BJ (cell line): ENCODE measurements around the gene LYRM9. TPM values are rescaled to one million over a fixed set of nuclear protein-coding genes. Genes with fewer than 3 reads are reported as not detected.
"Not testable (repeated sequence)": the region's sequence is repeated elsewhere in the genome, so short reads cannot be mapped to it uniquely, and the experiment has no call there.

ENCODE experiments used
- CTCF ChIA-PET: fragments of 350-600 bp; formaldehyde crosslinking; extraction: SDS; loops from one replicate; lab custom pipeline; 2021; ENCODE audit warnings: antibody characterized with exemption, inconsistent platforms; lab: Yijun Ruan, JAX
- POLR2A ChIA-PET: fragments of 300-600 bp; sonication (Branson Sonifier 250); formaldehyde crosslinking; extraction: SDS; loops from one replicate; lab custom pipeline; 2021; ENCODE audit warnings: antibody characterized with exemption; lab: Charles Lee
- DNase-seq: peaks from one replicate; pipeline ENCODE4 v3.0.0-alpha.2; 2011; ENCODE audit warnings: low read depth
- H3K27me3 ChIP-seq: 2 replicates; pipeline ENCODE4 v1.6.0; 2011; ENCODE audit warnings: low read length; ENCODE audit not compliant: control insufficient read depth, insufficient read depth
- H3K36me3 ChIP-seq: 2 replicates; pipeline ENCODE4 v1.5.1; 2011; ENCODE audit warnings: low read length; ENCODE audit not compliant: control insufficient read depth, insufficient read depth
- H3K4me3 ChIP-seq: 2 replicates; pipeline ENCODE4 v1.5.1; 2011; ENCODE audit warnings: low read depth, mild to moderate bottlenecking, control low read depth, low read length
- CTCF ChIP-seq: IDR thresholded peaks from 2 replicates; pipeline ENCODE4 v1.5.1; 2011; ENCODE audit warnings: low read depth, mild to moderate bottlenecking, control low read depth, inconsistent platforms, low read length, moderate library complexity; ENCODE audit not compliant: insufficient read depth
- polyA plus RNA-seq: library from polyadenylated mRNA; depleted of rRNA; stranded (reverse); fragments of >200 nt; gene quantifications from 2 replicates; pipeline ENCODE4 v1.2.3, GENCODE V29; 2011; rRNA removed

The LYRM9 gene
- polyA plus RNA-seq, 1 experiment: 7.0 TPM

- H3K4me3 ChIP-seq, DNase-seq, H3K27me3 ChIP-seq, CTCF ChIA-PET, POLR2A ChIA-PET, H3K36me3 ChIP-seq: not testable (repeated sequence)
Observed at GRCh38 chr17:27837769-27838168, 55.4 kb downstream of the LYRM9 start.

GRCh38 chr17:27836651-27837050, 56.5 kb downstream of the LYRM9 start:
- no peak for TF ChIP-seq CTCF
- Histone ChIP-seq H3K27me3 (0 out of 2 replicates have a peak, but pooled peaks cover 1% of the 10 kb centered on the region), H3K36me3 (no peaks in the 10 kb centered on the region), H3K4me3 (no peak overlapping the region)
- ChIA-PET CTCF (interaction anchor here (0.8 to 2.9 kb wide), 2 partner anchors 32 to 43 kb away, joined by 3 to 11 read pairs; no protein-coding TSS in a partner anchor), POLR2A (no interaction called here)
- DNase-seq: no peak

GRCh38 chr17:27834571-27834970, 58.6 kb downstream of the LYRM9 start:
- CTCF ChIA-PET: interaction anchor here (0.7 to 2.9 kb wide), 6 partner anchors 9 to 45 kb away, joined by 3 to 11 read pairs (median 3); no protein-coding TSS in a partner anchor

GRCh38 chr17:27832831-27833230, 60.3 kb downstream of the LYRM9 start:
- ChIA-PET CTCF (interaction anchor here (2.0 kb wide), 1 partner anchor 28 kb away, joined by 8 read pairs; no protein-coding TSS in a partner anchor), POLR2A (no interaction called here)
- Histone ChIP-seq H3K27me3 (0 out of 2 replicates have a peak, but pooled peaks cover 1% of the 10 kb centered on the region), H3K36me3 (no peaks in the 10 kb centered on the region), H3K4me3 (no peak overlapping the region)
- TF ChIP-seq CTCF: no peak
- DNase-seq: no peak

More at GRCh38 chr17:27834571-27834970, 58.6 kb downstream of the LYRM9 start:
- Histone ChIP-seq H3K4me3 (no peak overlapping the region), H3K36me3 (no peaks in the 10 kb centered on the region), H3K27me3 (0 out of 2 replicates have a peak, but pooled peaks cover 1% of the 10 kb centered on the region)
- TF ChIP-seq CTCF: no peak
- DNase-seq: no peak
- POLR2A ChIA-PET: no interaction called here

GRCh38 chr17:27829888-27830287, 63.3 kb downstream of the LYRM9 start:
- POLR2A ChIA-PET, CTCF ChIA-PET, DNase-seq: not testable (repeated sequence)

GRCh38 chr17:27829143-27829711, 63.9 kb downstream of the LYRM9 start:
- CTCF ChIA-PET: not testable (repeated sequence)

More at GRCh38 chr17:27829888-27830287, 63.3 kb downstream of the LYRM9 start:
- H3K4me3 ChIP-seq, H3K36me3 ChIP-seq, H3K27me3 ChIP-seq: not testable (repeated sequence)

More at GRCh38 chr17:27829143-27829711, 63.9 kb downstream of the LYRM9 start:
- POLR2A ChIA-PET, DNase-seq, H3K36me3 ChIP-seq, H3K4me3 ChIP-seq, H3K27me3 ChIP-seq: not testable (repeated sequence)

Other genes with a start within 250 kb of the LYRM9 start
- 0.02 TPM in 1 of 2 replicates, not detected in the other for gene NOS2, start 92.8 kb downstream of the LYRM9 start, polyA plus RNA-seq
- gene NLK, start 149.3 kb upstream of the LYRM9 start, polyA plus RNA-seq: 16.5 and 25.1 TPM in 2 replicates